Mesenchymal stem cell (in vitro differentiated cells and primary cell): Measurements from ENCODE around the gene GABRB3.

Source experiments
- DNase-seq: peaks from one replicate; pipeline ENCODE4 v3.0.0-alpha.2; 2013
- H2AFZ ChIP-seq: one replicate; pipeline ENCODE4 v1.6.1; 2013; ENCODE audit warnings: low read depth, mild to moderate bottlenecking, control low read depth, inconsistent platforms, low read length, moderate library complexity
- H2AK5ac ChIP-seq: 2 replicates; pipeline ENCODE4 v1.6.1; 2013; ENCODE audit warnings: low read length, moderate library complexity, mild to moderate bottlenecking, inconsistent platforms; ENCODE audit not compliant: severe bottlenecking
- H2BK120ac ChIP-seq: one replicate; pipeline ENCODE4 v1.6.1; 2013; ENCODE audit warnings: low read depth, mild to moderate bottlenecking, inconsistent platforms, low read length, moderate library complexity
- H2BK12ac ChIP-seq, 2 experiments: one replicate each; pipeline ENCODE4 v1.6.1; 2013; ENCODE audit warnings: inconsistent platforms in 2 of 2, low read length in 2 of 2, mild to moderate bottlenecking in 2 of 2, moderate library complexity in 2 of 2, control low read depth in 1 of 2
- H2BK15ac ChIP-seq: one replicate; pipeline ENCODE4 v1.6.1; 2013; ENCODE audit warnings: mild to moderate bottlenecking, low read depth, inconsistent platforms; ENCODE audit not compliant: poor library complexity, severe bottlenecking
- H2BK5ac ChIP-seq: 2 replicates; pipeline ENCODE4 v1.6.1; 2013; ENCODE audit warnings: low read depth, mild to moderate bottlenecking, low read length, control low read depth, inconsistent platforms; ENCODE audit not compliant: poor library complexity, severe bottlenecking
- H3K14ac ChIP-seq, 2 experiments: one replicate each; pipeline ENCODE4 v1.6.1; 2013; ENCODE audit warnings: inconsistent platforms in 2 of 2, low read length in 2 of 2, control low read depth in 1 of 2, mild to moderate bottlenecking in 1 of 2, moderate library complexity in 1 of 2
- H3K18ac ChIP-seq, 2 experiments: one replicate each; pipeline ENCODE4 v1.6.1; 2013; ENCODE audit warnings: inconsistent platforms in 2 of 2, low read length in 2 of 2, control low read depth in 1 of 2, low read depth in 1 of 2, mild to moderate bottlenecking in 1 of 2
- H3K23ac ChIP-seq, 2 experiments: one replicate each; pipeline ENCODE4 v1.6.1; 2013; ENCODE audit warnings: inconsistent platforms in 2 of 2, low read length in 2 of 2, mild to moderate bottlenecking in 2 of 2, moderate library complexity in 2 of 2, control low read depth in 1 of 2
- H3K27ac ChIP-seq: 2 replicates; pipeline ENCODE4 v1.5.1; 2013; ENCODE audit warnings: mild to moderate bottlenecking, moderate library complexity, low read length, control low read depth, inconsistent platforms; ENCODE audit not compliant: poor library complexity, severe bottlenecking
- H3K27me3 ChIP-seq, 2 experiments: 2 replicates each; pipeline versions ENCODE4 v1.6.1 to v1.7.0; 2013; ENCODE audit warnings: low read length in 2 of 2, mild to moderate bottlenecking in 2 of 2, moderate library complexity in 2 of 2, control low read depth in 1 of 2, inconsistent platforms in 1 of 2; ENCODE audit not compliant: control insufficient read depth in 1 of 2, insufficient read depth in 1 of 2
- H3K36me3 ChIP-seq, 2 experiments: 2 replicates each; pipeline versions ENCODE4 v1.6.1 to v1.7.0; 2013; ENCODE audit warnings: low read length in 2 of 2, control low read depth in 1 of 2, inconsistent platforms in 1 of 2, low read depth in 1 of 2, mild to moderate bottlenecking in 1 of 2; ENCODE audit not compliant: insufficient read depth in 2 of 2, control insufficient read depth in 1 of 2
- H3K4ac ChIP-seq, 2 experiments: one replicate each; pipeline ENCODE4 v1.6.1; 2013; ENCODE audit warnings: inconsistent platforms in 2 of 2, low read length in 2 of 2, mild to moderate bottlenecking in 2 of 2, moderate library complexity in 2 of 2, control low read depth in 1 of 2, low read depth in 1 of 2
- H3K4me1 ChIP-seq: 2 replicates; pipeline ENCODE4 v1.6.1; 2013; ENCODE audit warnings: low read depth, low read length, control low read depth; ENCODE audit not compliant: control insufficient read depth, insufficient read depth
- H3K4me2 ChIP-seq: 2 replicates; pipeline ENCODE4 v1.6.1; 2013; ENCODE audit warnings: low read length, mild to moderate bottlenecking, inconsistent platforms; ENCODE audit not compliant: poor library complexity, severe bottlenecking
- H3K4me3 ChIP-seq, 2 experiments: 2 replicates each; pipeline versions ENCODE4 v1.5.1 to v1.7.0; 2013; ENCODE audit warnings: low read length in 2 of 2, mild to moderate bottlenecking in 2 of 2, control low read depth in 1 of 2, low read depth in 1 of 2; ENCODE audit not compliant: insufficient read depth in 1 of 2
- H3K79me1 ChIP-seq: replicated peaks from 2 replicates; pipeline ENCODE4 v1.6.1; 2013; ENCODE audit warnings: mild to moderate bottlenecking, control low read depth, low read length, inconsistent platforms; ENCODE audit not compliant: poor library complexity, severe bottlenecking
- H3K9ac ChIP-seq: 2 replicates; pipeline ENCODE4 v1.7.0; 2013; ENCODE audit warnings: mild to moderate bottlenecking, low read length, moderate library complexity
- H3K9me3 ChIP-seq: 2 replicates; pipeline ENCODE4 v1.7.0; 2013; ENCODE audit warnings: mild to moderate bottlenecking, low read length; ENCODE audit not compliant: control insufficient read depth
- H4K8ac ChIP-seq: one replicate; pipeline ENCODE4 v1.6.1; 2013; ENCODE audit warnings: inconsistent platforms, mild to moderate bottlenecking, low read length, moderate library complexity
- H4K91ac ChIP-seq: one replicate; pipeline ENCODE4 v1.6.1; 2013; ENCODE audit warnings: mild to moderate bottlenecking, low read length, inconsistent platforms
- WGBS: methylation state at CpG from one replicate; pipeline ENCODE4 v1.1.7; 2013; ENCODE audit warnings: mixed read lengths; 5-methylcytosine and 5-hydroxymethylcytosine counted together

GABRB3 gene

DNA sequence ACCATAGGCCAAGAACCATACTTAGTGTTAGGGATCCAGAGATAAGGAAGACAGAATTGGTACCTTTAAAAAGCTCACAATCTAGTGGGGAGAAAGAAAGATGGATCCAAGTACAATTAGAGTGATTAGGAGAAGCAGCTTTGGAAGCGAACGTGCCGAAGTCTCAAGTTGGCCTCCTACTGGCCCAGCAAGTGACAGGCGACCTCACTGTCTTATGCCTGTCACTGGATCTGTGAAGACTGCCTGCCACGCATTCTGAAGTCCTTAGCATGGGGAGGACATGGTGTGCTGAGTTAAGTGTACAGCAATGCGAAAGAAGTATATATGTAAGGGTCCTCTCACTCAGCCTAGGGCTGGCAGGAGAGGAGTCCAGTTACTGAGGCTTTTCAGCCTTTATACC, 141.0 kb downstream of the GABRB3 start:
- no peak overlapping the region for H3K4me3 ChIP-seq
- no peak overlapping the region for H3K4me2 ChIP-seq
- H2BK5ac ChIP-seq = no peak overlapping the region
- H3K4ac ChIP-seq = no peak overlapping the region
- H3K4me1 ChIP-seq = no peaks in the 10 kb centered on the region
- 67% methylated on average over 6 of the region's 6 CpGs for WGBS
- no peak overlapping the region for H3K9ac ChIP-seq
- no peak overlapping the region for H2BK12ac ChIP-seq
- H4K8ac ChIP-seq = no peak overlapping the region
- H2AK5ac ChIP-seq = no peak overlapping the region
- peaks cover 19% of the 10 kb centered on the region for H3K9me3 ChIP-seq
- no peaks in the 10 kb centered on the region for H3K36me3 ChIP-seq
- DNase-seq = no peak
- H3K27ac ChIP-seq = no peak overlapping the region
- no peak overlapping the region for H4K91ac ChIP-seq
- H2BK120ac ChIP-seq = no peak overlapping the region
- H3K27me3 ChIP-seq = no peaks in the 10 kb centered on the region
- no peak overlapping the region for H2BK15ac ChIP-seq
- no peak overlapping the region for H3K18ac ChIP-seq
- no peak overlapping the region for H3K23ac ChIP-seq
- H3K79me1 ChIP-seq = no peaks in the 10 kb centered on the region
- no peak overlapping the region for H2AFZ ChIP-seq
- no peak overlapping the region for H3K14ac ChIP-seq

DNA sequence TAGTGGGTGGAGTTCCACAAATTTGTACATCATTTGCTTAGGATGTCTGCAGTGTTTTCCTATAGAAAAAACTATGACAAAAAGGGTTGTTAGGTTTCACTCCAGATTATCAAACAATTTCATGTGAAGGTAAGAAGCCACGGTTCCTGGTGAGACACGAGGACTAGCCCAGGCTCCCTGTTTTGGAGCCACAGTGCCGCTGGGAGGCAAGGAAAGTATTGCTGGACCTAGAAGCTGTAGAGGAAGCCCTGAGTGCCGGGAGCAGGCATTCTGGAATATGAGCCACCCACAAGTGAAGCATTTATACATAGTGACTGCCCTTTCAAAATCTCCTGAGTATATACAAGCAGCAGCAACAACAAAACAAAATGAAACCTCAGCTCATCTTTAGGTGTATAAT, 142.0 kb downstream of the GABRB3 start:
- Histone ChIP-seq H3K4me2 (no peak overlapping the region), H3K9ac (no peak overlapping the region)

DNA sequence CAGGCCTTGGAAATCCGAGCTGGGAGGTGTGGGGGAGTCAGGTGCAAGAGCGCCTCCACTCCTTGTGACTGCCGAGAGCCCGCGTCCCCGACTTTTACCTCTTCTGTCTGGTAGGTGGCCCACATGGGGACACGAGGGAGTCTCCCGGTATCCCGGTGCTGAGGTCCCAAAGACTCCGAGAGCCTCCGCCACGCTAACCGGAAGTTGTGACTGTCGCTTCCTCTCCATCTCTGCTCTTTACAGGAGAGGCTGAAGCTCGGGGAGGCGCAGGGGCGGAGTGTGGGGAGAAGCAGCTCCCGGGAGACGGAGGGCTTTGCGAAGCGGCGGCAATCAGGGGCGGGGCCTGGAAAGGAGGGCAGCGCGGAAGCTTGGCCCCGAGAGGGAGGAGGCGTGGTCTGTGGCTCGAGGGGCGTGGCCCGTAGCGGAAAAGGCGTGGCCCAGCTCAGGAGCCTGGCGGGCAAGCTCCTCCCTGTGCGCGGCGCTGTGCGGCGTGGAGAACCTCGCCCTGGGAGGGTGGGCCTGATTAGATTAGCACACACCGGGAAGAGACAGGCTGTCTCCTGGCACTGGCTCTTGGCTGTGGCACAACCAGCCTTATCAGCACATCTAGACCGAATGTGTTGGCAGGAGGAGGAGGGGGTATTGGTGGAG, 143.9 kb downstream of the GABRB3 start:
- H2BK120ac ChIP-seq = no peak overlapping the region
- no peaks in the 10 kb centered on the region for H3K4me1 ChIP-seq
- H3K9me3 ChIP-seq = peaks cover 19% of the 10 kb centered on the region
- no peaks in the 10 kb centered on the region for H3K36me3 ChIP-seq
- H3K27me3 ChIP-seq = no peaks in the 10 kb centered on the region
- no peaks in the 10 kb centered on the region for H3K79me1 ChIP-seq
- no peak overlapping the region for H4K8ac ChIP-seq
- H2BK5ac ChIP-seq = no peak overlapping the region
- H3K14ac ChIP-seq = no peak overlapping the region
- H3K9ac ChIP-seq = peak overlapping the region; percentile 63
- H3K18ac ChIP-seq = no peak overlapping the region
- no peak overlapping the region for H3K23ac ChIP-seq
- no peak overlapping the region for H3K4me2 ChIP-seq
- H3K27ac ChIP-seq = no peak overlapping the region
- no peak overlapping the region for H2BK12ac ChIP-seq
- peak; percentile 39 for DNase-seq
- H3K4me3 ChIP-seq = peak overlapping the region in 1 of 2 experiments; percentile 72
- H4K91ac ChIP-seq = no peak overlapping the region
- no peak overlapping the region for H3K4ac ChIP-seq
- no peak overlapping the region for H2AFZ ChIP-seq
- no peak overlapping the region for H2AK5ac ChIP-seq
- H2BK15ac ChIP-seq = no peak overlapping the region
- WGBS = 49% methylated on average over 32 of the region's 41 CpGs

More for the DNA sequence above, 142.0 kb downstream of the GABRB3 start:
- H2BK12ac ChIP-seq = no peak overlapping the region
- H2BK120ac ChIP-seq = no peak overlapping the region
- no peak overlapping the region for H2AK5ac ChIP-seq
- WGBS = 52% methylated on average over 3 of the region's 4 CpGs
- no peaks in the 10 kb centered on the region for H3K36me3 ChIP-seq
- H3K18ac ChIP-seq = no peak overlapping the region
- no peaks in the 10 kb centered on the region for H3K79me1 ChIP-seq
- peaks cover 19% of the 10 kb centered on the region for H3K9me3 ChIP-seq
- H3K4me3 ChIP-seq = no peak overlapping the region
- H3K4ac ChIP-seq = no peak overlapping the region
- H2BK15ac ChIP-seq = no peak overlapping the region
- DNase-seq = no peak
- no peak overlapping the region for H2BK5ac ChIP-seq
- no peaks in the 10 kb centered on the region for H3K27me3 ChIP-seq
- H4K8ac ChIP-seq = no peak overlapping the region
- no peak overlapping the region for H3K23ac ChIP-seq
- no peak overlapping the region for H4K91ac ChIP-seq
- no peaks in the 10 kb centered on the region for H3K4me1 ChIP-seq
- H3K27ac ChIP-seq = no peak overlapping the region
- no peak overlapping the region for H2AFZ ChIP-seq
- H3K14ac ChIP-seq = no peak overlapping the region

DNA sequence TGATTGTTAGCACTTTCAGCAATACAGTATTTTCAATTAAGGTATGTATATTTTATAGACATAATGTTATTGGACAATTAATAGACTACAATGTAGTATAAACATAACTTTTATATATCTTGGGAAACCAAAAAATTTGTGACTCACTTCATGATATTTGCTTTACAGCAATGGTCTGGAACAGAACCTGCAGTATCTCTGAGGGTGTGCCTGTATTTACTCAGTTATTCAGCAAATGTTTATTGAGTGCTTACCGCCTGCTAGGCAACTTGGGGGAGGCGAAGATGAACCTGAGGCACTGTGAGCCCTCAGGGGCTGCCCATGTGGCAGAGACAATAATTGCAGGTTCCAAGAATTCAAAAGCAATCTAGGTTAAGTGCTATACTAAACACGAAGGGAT, 144.8 kb downstream of the GABRB3 start:
- no peak overlapping the region for H3K4me2 ChIP-seq
- H3K4me3 ChIP-seq = peak overlapping the region in 1 of 2 experiments; percentile 72

More for the DNA sequence above, 144.8 kb downstream of the GABRB3 start:
- no peak overlapping the region for H3K14ac ChIP-seq
- H3K36me3 ChIP-seq = no peaks in the 10 kb centered on the region
- no peak overlapping the region for H4K8ac ChIP-seq
- H3K27me3 ChIP-seq = no peaks in the 10 kb centered on the region
- DNase-seq = no peak
- H3K4ac ChIP-seq = no peak overlapping the region
- no peaks in the 10 kb centered on the region for H3K4me1 ChIP-seq
- 73% methylated on average over 3 of the region's 3 CpGs for WGBS
- no peaks in the 10 kb centered on the region for H3K79me1 ChIP-seq
- no peak overlapping the region for H4K91ac ChIP-seq
- H2AK5ac ChIP-seq = no peak overlapping the region
- H3K9me3 ChIP-seq = peaks cover 19% of the 10 kb centered on the region
- no peak overlapping the region for H3K27ac ChIP-seq
- H3K9ac ChIP-seq = peak overlapping the region; percentile 63
- H2AFZ ChIP-seq = no peak overlapping the region
- H2BK15ac ChIP-seq = no peak overlapping the region
- H2BK12ac ChIP-seq = no peak overlapping the region
- H3K23ac ChIP-seq = no peak overlapping the region
- no peak overlapping the region for H2BK5ac ChIP-seq
- no peak overlapping the region for H3K18ac ChIP-seq
- no peak overlapping the region for H2BK120ac ChIP-seq
